Measurements from ENCODE around the gene CDH12. TPM values are rescaled to one million over a fixed set of nuclear protein-coding genes. Genes with fewer than 3 reads are reported as not detected.

The CDH12 gene
- total and polyA plus RNA-seq, 2 donors (not counting 3 experiments of a cell fraction or from before 2014, with no cell fraction given): 0.03 TPM; not detected in 1

- no peak overlapping the region for H2AFZ ChIP-seq (ENCODE audit: low read depth, low read length)
- H3K9me3 ChIP-seq (replicated peaks; ENCODE audit: control insufficient read depth, insufficient read depth, low read length): no peaks in the 10 kb centered on the region
- H3K9me1 ChIP-seq (replicated peaks; ENCODE audit: control insufficient read depth, extremely low read depth, insufficient read depth, low read length): no peaks in the 10 kb centered on the region
- no TSS peak for BruUV-seq (replicated peaks)
- DNase-seq (ENCODE audit: low read depth, low spot score): peak; percentile 62
- no peaks in the 10 kb centered on the region for H3K79me2 ChIP-seq (ENCODE audit: control insufficient read depth, insufficient read depth, low read length)
- ChIA-PET POLR2A (no interaction called here), CTCF (interaction anchor here (1.5 kb wide), 1 partner anchor 9 kb away, joined by 4 read pairs; no protein-coding TSS in a partner anchor)
- peak overlapping the region; percentile 81 for H3K4me2 ChIP-seq (ENCODE audit: insufficient read depth, low read length)
- H3K4me1 ChIP-seq (ENCODE audit: control insufficient read depth, extremely low read depth, insufficient read depth, low read length): peaks cover 22% of the 10 kb centered on the region
- H4K20me1 ChIP-seq (replicated peaks; ENCODE audit: control insufficient read depth, extremely low read depth, insufficient read depth, low read length): no peaks in the 10 kb centered on the region
- TF ChIP-seq MAX (IDR thresholded peaks at IDR 0.05; ENCODE audit: insufficient read depth, insufficient read length) (no peak), EZH2 (IDR thresholded peaks at IDR 0.05; ENCODE audit: borderline replicate concordance, low read depth, low read length, severe bottlenecking) (no peak), JUN (IDR thresholded peaks at IDR 0.05; ENCODE audit: borderline replicate concordance, insufficient read depth, insufficient read length, low read depth) (peak; percentile 11), CTCF (IDR thresholded peaks at IDR 0.05; ENCODE audit: extremely low read depth in 1 of 2, insufficient read depth in 1 of 2, low read depth in 1 of 2, low read length in 2 of 2) (no peak)
- dilution Hi-C loops (cut with MboI; ENCODE audit: extremely low pct_ligation_motif_present, low sequenced_read_pairs) (no loop called here), intact Hi-C loops (cut with micrococcal nuclease) (loop anchor here (5.0 kb wide), 1 partner anchor 79 kb away; no protein-coding TSS in a partner anchor)
- peak; percentile 55 for FAIRE-seq
- H3K36me3 ChIP-seq (ENCODE audit: control insufficient read depth in 2 of 2, extremely low read depth in 1 of 2, insufficient read depth in 2 of 2, low read length in 2 of 2): no peaks in the 10 kb centered on the region
- no peak overlapping the region for H3K9ac ChIP-seq (replicated peaks; ENCODE audit: extremely low read depth, insufficient read depth, low read length)
- no peaks in the 10 kb centered on the region for H3K27me3 ChIP-seq (ENCODE audit: control insufficient read depth in 2 of 2, insufficient read depth in 2 of 2, low read length in 2 of 2)
- H3K4me3 ChIP-seq (replicated peaks in 1 of 3; ENCODE audit: insufficient read depth in 1 of 3, low read depth in 1 of 3, low read length in 3 of 3): no peak overlapping the region
- peak overlapping the region; percentile 60 for H3K27ac ChIP-seq (ENCODE audit: insufficient read depth, low read depth, low read length)
These were observed 1030.0 kb downstream of the CDH12 start for GRCh38 chr5:21823076-21823574.

- Histone ChIP-seq H3K9me1 (replicated peaks; ENCODE audit: control insufficient read depth, extremely low read depth, insufficient read depth, low read length) (no peaks in the 10 kb centered on the region), H2AFZ (ENCODE audit: low read depth, low read length) (no peak overlapping the region), H3K36me3 (ENCODE audit: control insufficient read depth in 2 of 2, extremely low read depth in 1 of 2, insufficient read depth in 2 of 2, low read length in 2 of 2) (no peaks in the 10 kb centered on the region), H3K9me3 (replicated peaks; ENCODE audit: control insufficient read depth, insufficient read depth, low read length) (no peaks in the 10 kb centered on the region), H3K4me3 (replicated peaks in 1 of 3; ENCODE audit: insufficient read depth in 1 of 3, low read depth in 1 of 3, low read length in 3 of 3) (no peak overlapping the region), H3K9ac (replicated peaks; ENCODE audit: extremely low read depth, insufficient read depth, low read length) (no peak overlapping the region), H3K4me2 (ENCODE audit: insufficient read depth, low read length) (no peak overlapping the region), H4K20me1 (replicated peaks; ENCODE audit: control insufficient read depth, extremely low read depth, insufficient read depth, low read length) (no peaks in the 10 kb centered on the region), H3K4me1 (ENCODE audit: control insufficient read depth, extremely low read depth, insufficient read depth, low read length) (peaks cover 25% of the 10 kb centered on the region), H3K79me2 (ENCODE audit: control insufficient read depth, insufficient read depth, low read length) (no peaks in the 10 kb centered on the region), H3K27me3 (ENCODE audit: control insufficient read depth in 2 of 2, insufficient read depth in 2 of 2, low read length in 2 of 2) (no peaks in the 10 kb centered on the region), H3K27ac (ENCODE audit: insufficient read depth, low read depth, low read length) (no peak overlapping the region)
- POLR2A ChIA-PET: no interaction called here
- DNase-seq (ENCODE audit: low read depth, low spot score) (no peak), FAIRE-seq (no peak)
- no peak for TF ChIP-seq MYC (IDR thresholded peaks at IDR 0.05; ENCODE audit: low read depth, low read length)
- no peak for TF ChIP-seq MAX (IDR thresholded peaks at IDR 0.05; ENCODE audit: insufficient read depth, insufficient read length)
- no peak for TF ChIP-seq FOS (IDR thresholded peaks at IDR 0.05; ENCODE audit: borderline replicate concordance, insufficient read depth, low read length)
- TF ChIP-seq POLR2A (IDR thresholded peaks at IDR 0.05; ENCODE audit: low read depth, low read length): no peak
- TF ChIP-seq CTCF (IDR thresholded peaks at IDR 0.05; ENCODE audit: extremely low read depth in 1 of 2, insufficient read depth in 1 of 2, low read depth in 1 of 2, low read length in 2 of 2): no peak
- TF ChIP-seq POLR2AphosphoS5 (IDR thresholded peaks at IDR 0.05; ENCODE audit: insufficient read depth, low read depth, low read length): no peak
- TF ChIP-seq EZH2 (IDR thresholded peaks at IDR 0.05; ENCODE audit: borderline replicate concordance, low read depth, low read length, severe bottlenecking): no peak
- TF ChIP-seq GATA2 (IDR thresholded peaks at IDR 0.05; ENCODE audit: insufficient read depth, insufficient read length, low read depth, low read length): no peak
- no peak for TF ChIP-seq JUN (IDR thresholded peaks at IDR 0.05; ENCODE audit: borderline replicate concordance, insufficient read depth, insufficient read length, low read depth)
- dilution Hi-C loops (cut with MboI; ENCODE audit: extremely low pct_ligation_motif_present, low sequenced_read_pairs) (no loop called here), intact Hi-C loops (cut with micrococcal nuclease) (loop anchor here (5.0 kb wide), 1 partner anchor 82 kb away; no protein-coding TSS in a partner anchor)
- BruUV-seq (replicated peaks): no TSS peak
- CTCF ChIA-PET: no interaction called here
These were observed 1032.6 kb downstream of the CDH12 start for GRCh38 chr5:21820527-21820926.

Data from endothelial cell of umbilical vein (primary cell).